Skeletal muscle cell (primary cell): Measurements from ENCODE around the gene PDE8B.

Experiments used
- DNase-seq: peaks from one replicate; pipeline ENCODE4 v3.0.0-alpha.2; 2010; ENCODE audit warnings: low read depth
- H3K4me3 ChIP-seq: 2 replicates; pipeline ENCODE4 v1.5.1; 2011; ENCODE audit warnings: low read depth, mild to moderate bottlenecking, control low read depth, low read length, moderate library complexity

PDE8B gene

GRCh38 chr5:77277759-77278158 is 67.3 kb downstream of the PDE8B start:
- no peak for DNase-seq
- no peak overlapping the region for H3K4me3 ChIP-seq

- H3K4me3 ChIP-seq = no peak overlapping the region
- DNase-seq = no peak
These were observed 69.6 kb downstream of the PDE8B start for GRCh38 chr5:77280036-77280435.

- DNase-seq = no peak
- no peak overlapping the region for H3K4me3 ChIP-seq
These were observed 71.5 kb downstream of the PDE8B start for GRCh38 chr5:77281969-77282336.

GRCh38 chr5:77282337-77283027 is 72.0 kb downstream of the PDE8B start:
- peak; percentile 17 for DNase-seq
- no peak overlapping the region for H3K4me3 ChIP-seq

GRCh38 chr5:77285251-77285841 is 74.9 kb downstream of the PDE8B start:
- DNase-seq = no peak
- no peak overlapping the region for H3K4me3 ChIP-seq

GRCh38 chr5:77292026-77292757 is 81.7 kb downstream of the PDE8B start:
- H3K4me3 ChIP-seq = no peak overlapping the region
- no peak for DNase-seq

GRCh38 chr5:77294185-77294584 is 83.7 kb downstream of the PDE8B start:
- H3K4me3 ChIP-seq = no peak overlapping the region
- DNase-seq = no peak

- DNase-seq = no peak
These were observed 85.4 kb downstream of the PDE8B start for GRCh38 chr5:77295863-77296378.

GRCh38 chr5:77298146-77298545 is 87.7 kb downstream of the PDE8B start:
- H3K4me3 ChIP-seq = no peak overlapping the region
- DNase-seq = no peak

More at GRCh38 chr5:77295863-77296378, 85.4 kb downstream of the PDE8B start:
- H3K4me3 ChIP-seq = no peak overlapping the region

- DNase-seq = no peak
- no peak overlapping the region for H3K4me3 ChIP-seq
These were observed 90.0 kb downstream of the PDE8B start for GRCh38 chr5:77300451-77300850.

- peak; percentile 39 for DNase-seq
- H3K4me3 ChIP-seq = no peak overlapping the region
These were observed 91.0 kb downstream of the PDE8B start for GRCh38 chr5:77301447-77301883.

- DNase-seq = no peak
- H3K4me3 ChIP-seq = no peak overlapping the region
These were observed 91.8 kb downstream of the PDE8B start for GRCh38 chr5:77302247-77302646.

GRCh38 chr5:77302653-77303052 is 92.2 kb downstream of the PDE8B start:
- DNase-seq = no peak
- no peak overlapping the region for H3K4me3 ChIP-seq

- no peak overlapping the region for H3K4me3 ChIP-seq
- no peak for DNase-seq
These were observed 93.9 kb downstream of the PDE8B start for GRCh38 chr5:77304388-77304787.

- no peak overlapping the region for H3K4me3 ChIP-seq
- no peak for DNase-seq
These were observed 94.9 kb downstream of the PDE8B start for GRCh38 chr5:77305222-77305846.

- no peak overlapping the region for H3K4me3 ChIP-seq
- DNase-seq = peak; percentile 17
These were observed 95.5 kb downstream of the PDE8B start for GRCh38 chr5:77305956-77306355.

GRCh38 chr5:77306531-77306930 is 96.1 kb downstream of the PDE8B start:
- H3K4me3 ChIP-seq = no peak overlapping the region
- no peak for DNase-seq

GRCh38 chr5:77308154-77308960 is 97.9 kb downstream of the PDE8B start:
- no peak overlapping the region for H3K4me3 ChIP-seq
- DNase-seq = no peak

- H3K4me3 ChIP-seq = no peak overlapping the region
- DNase-seq = no peak
These were observed 98.7 kb downstream of the PDE8B start for GRCh38 chr5:77309140-77309539.
